A673 (cell line): Measurements from ENCODE around the gene FOXP2. TPM values are rescaled to one million over a fixed set of nuclear protein-coding genes. Genes with fewer than 3 reads are reported as not detected.
"Not testable (repeated sequence)": the region's sequence is repeated elsewhere in the genome, so short reads cannot be mapped to it uniquely, and the experiment has no call there.

Experiments used
- BruUV-seq: library from RNA; stranded (reverse); fragments of 400-500 nt; replicated peaks from 2 replicates; lab custom pipeline; 2021; lab: Mats Ljungman, UMichigan
- CTCF ChIA-PET: fragments of 300-600 bp; sonication (Branson Sonifier 250); formaldehyde crosslinking; loops from one replicate; lab custom pipeline; 2022; ENCODE audit warnings: antibody characterized with exemption; lab: Charles Lee
- POLR2A ChIA-PET: fragments of 300-600 bp; sonication (Branson Sonifier 250); formaldehyde crosslinking; loops from one replicate; lab custom pipeline; 2022; ENCODE audit warnings: antibody characterized with exemption; ENCODE audit not compliant: low non-redundant PET; lab: Charles Lee
- DNase-seq: peaks from one replicate; pipeline ENCODE4 v3.0.0-alpha.2; 2015; ENCODE audit warnings: low spot score
- H3K27ac ChIP-seq: fragments of 200-600 bp; sonication (generic); 2 replicates; pipeline ENCODE4 v1.5.1; 2016; ENCODE audit warnings: mixed run types, low read depth, mild to moderate bottlenecking, mixed read lengths, antibody characterized with exemption, low read length; ENCODE audit not compliant: poor library complexity, severe bottlenecking
- H3K27me3 ChIP-seq: fragments of 200-600 bp; sonication (generic); replicated peaks from 2 replicates; pipeline ENCODE4 v1.6.1; 2017; ENCODE audit warnings: mixed run types, low read depth, mild to moderate bottlenecking, mixed read lengths, antibody characterized with exemption, low read length; ENCODE audit not compliant: insufficient read depth, poor library complexity
- H3K36me3 ChIP-seq: fragments of 200-600 bp; sonication (generic); 2 replicates; pipeline ENCODE4 v1.6.1; 2016; ENCODE audit warnings: mixed run types, mild to moderate bottlenecking, mixed read lengths, antibody characterized with exemption, low read length; ENCODE audit not compliant: insufficient read depth, poor library complexity, severe bottlenecking
- H3K4me1 ChIP-seq: fragments of 200-600 bp; sonication (generic); 2 replicates; pipeline ENCODE4 v1.6.1; 2017; ENCODE audit warnings: mixed run types, mild to moderate bottlenecking, mixed read lengths, antibody characterized with exemption, low read length; ENCODE audit not compliant: insufficient read depth, poor library complexity, severe bottlenecking
- H3K4me3 ChIP-seq: fragments of 200-600 bp; sonication (generic); 2 replicates; pipeline ENCODE4 v1.5.1; 2016; ENCODE audit warnings: low read depth, mixed run types, mild to moderate bottlenecking, mixed read lengths, low read length; ENCODE audit not compliant: poor library complexity, severe bottlenecking
- H3K9me3 ChIP-seq: fragments of 200-600 bp; sonication (generic); 2 replicates; pipeline ENCODE4 v1.6.1; 2016; ENCODE audit warnings: mixed run types, low read depth, mild to moderate bottlenecking, mixed read lengths, antibody characterized with exemption, low read length; ENCODE audit not compliant: poor library complexity, severe bottlenecking
- CTCF ChIP-seq: fragments of 300-800, 200-600 bp; sonication (generic); conservative IDR thresholded peaks from 2 replicates; pipeline ENCODE4 v1.5.1; 2017; ENCODE audit warnings: low read depth, mild to moderate bottlenecking, antibody characterized with exemption, low read length, moderate library complexity, mixed read lengths
- EZH2 ChIP-seq: fragments of 200-600 bp; sonication (generic); IDR thresholded peaks from 2 replicates; pipeline ENCODE4 v1.6.1; 2017; ENCODE audit warnings: borderline replicate concordance, low read depth, mild to moderate bottlenecking, mixed read lengths, antibody characterized with exemption, low read length; ENCODE audit not compliant: poor library complexity, severe bottlenecking
- intact Hi-C: fragments of 100-400 bp; cut with micrococcal nuclease; formaldehyde crosslinking; loops from one replicate; pipeline ENCODE4 v1.10.0; 2022; ENCODE audit not compliant: unreplicated experiment
- total RNA-seq: library from RNA; stranded (reverse); gene quantifications from 2 replicates; pipeline ENCODE4 v1.2.3, GENCODE V29; 2021

Gene FOXP2
- total RNA-seq, 1 experiment from 2014 or later = not detected

- ChIA-PET POLR2A (no interaction called here), CTCF (no interaction called here)
- Histone ChIP-seq H3K4me3 (no peak overlapping the region), H3K27me3 (peaks cover 30% of the 10 kb centered on the region), H3K36me3 (no peaks in the 10 kb centered on the region), H3K4me1 (no peaks in the 10 kb centered on the region), H3K27ac (no peak overlapping the region), H3K9me3 (no peaks in the 10 kb centered on the region)
- no peak for DNase-seq
- TF ChIP-seq EZH2 (no peak), CTCF (no peak)
- intact Hi-C loops = no loop called here
- BruUV-seq = no TSS peak
Measured at GRCh38 chr7:114569220-114569619, 154.6 kb downstream of the FOXP2 start.

GRCh38 chr7:114574384-114574783, 159.8 kb downstream of the FOXP2 start:
- TF ChIP-seq CTCF = no peak
- TF ChIP-seq EZH2 = no peak
- H3K9me3 ChIP-seq = no peaks in the 10 kb centered on the region
- H3K27ac ChIP-seq = no peak overlapping the region
- DNase-seq = no peak
- H3K4me3 ChIP-seq = no peak overlapping the region
- H3K36me3 ChIP-seq = no peaks in the 10 kb centered on the region
- H3K27me3 ChIP-seq = peaks cover 52% of the 10 kb centered on the region
- intact Hi-C loops = no loop called here
- ChIA-PET POLR2A (no interaction called here), CTCF (no interaction called here)
- BruUV-seq = no TSS peak
- H3K4me1 ChIP-seq = no peaks in the 10 kb centered on the region

GRCh38 chr7:114575098-114575497, 160.5 kb downstream of the FOXP2 start:
- TF ChIP-seq EZH2 = no peak
- no peak for TF ChIP-seq CTCF
- H3K4me1 ChIP-seq = no peaks in the 10 kb centered on the region
- H3K27me3 ChIP-seq = peaks cover 57% of the 10 kb centered on the region
- ChIA-PET CTCF (no interaction called here), POLR2A (no interaction called here)
- H3K4me3 ChIP-seq = no peak overlapping the region
- H3K36me3 ChIP-seq = no peaks in the 10 kb centered on the region
- intact Hi-C loops = no loop called here
- no peak for DNase-seq
- BruUV-seq = no TSS peak
- H3K9me3 ChIP-seq = no peaks in the 10 kb centered on the region
- no peak overlapping the region for H3K27ac ChIP-seq

- CTCF ChIA-PET, H3K27ac ChIP-seq, H3K9me3 ChIP-seq, H3K36me3 ChIP-seq, intact Hi-C loops, BruUV-seq, DNase-seq, POLR2A ChIA-PET, H3K4me3 ChIP-seq, H3K4me1 ChIP-seq: not testable (repeated sequence)
- peaks cover 53% of the 10 kb centered on the region for H3K27me3 ChIP-seq
Measured at GRCh38 chr7:114580963-114581362, 166.3 kb downstream of the FOXP2 start.
